AG04450 (cell line): Measurements from ENCODE around the gene MITF. TPM values are rescaled to one million over a fixed set of nuclear protein-coding genes. Genes with fewer than 3 reads are reported as not detected.

Source experiments
- CTCF ChIA-PET: fragments of 300-600, 350-600 bp; formaldehyde crosslinking; extraction: SDS; loops from one replicate; lab custom pipeline; 2022; ENCODE audit warnings: antibody characterized with exemption, inconsistent platforms; lab: Charles Lee
- POLR2A ChIA-PET: fragments of 350-600 bp; formaldehyde crosslinking; extraction: SDS; loops from one replicate; lab custom pipeline; 2021; ENCODE audit warnings: antibody characterized with exemption, inconsistent platforms; lab: Yijun Ruan, JAX
- DNase-seq: peaks from one replicate; pipeline ENCODE4 v3.0.0-alpha.2; 2011; ENCODE audit warnings: low read depth, low spot score
- H3K27ac ChIP-seq: one replicate; pipeline ENCODE4 v1.5.1; 2012; ENCODE audit warnings: low read depth, low read length, control low read depth
- H3K27me3 ChIP-seq: one replicate; pipeline ENCODE4 v1.6.0; 2012; ENCODE audit warnings: low read length; ENCODE audit not compliant: control insufficient read depth, insufficient read depth
- H3K4me3 ChIP-seq: 2 replicates; pipeline ENCODE4 v1.5.1; 2011; ENCODE audit warnings: mild to moderate bottlenecking, low read depth, low read length, control low read depth
- H3K9me3 ChIP-seq: 2 replicates; pipeline ENCODE4 v1.5.1; 2012; ENCODE audit warnings: low read length; ENCODE audit not compliant: control insufficient read depth, insufficient read depth
- CTCF ChIP-seq: IDR thresholded peaks from 2 replicates; pipeline ENCODE4 v1.5.1; 2011; ENCODE audit warnings: low read depth, low read length, control low read depth, inconsistent platforms
- polyA plus RNA-seq: library from polyadenylated mRNA; depleted of rRNA; stranded (reverse); fragments of >200 nt; gene quantifications from 2 replicates; pipeline ENCODE4 v1.2.3, GENCODE V29; 2011

Gene MITF
- polyA plus RNA-seq, 1 experiment: 32.2 TPM

- H3K4me3 ChIP-seq: no peak overlapping the region
- no peak for DNase-seq
- CTCF ChIA-PET: interaction anchor here (0.5 to 2.0 kb wide), 2 partner anchors 13 to 27 kb away, joined by 4 to 5 read pairs; no protein-coding TSS in a partner anchor
- no peaks in the 10 kb centered on the region; the same call in 1 of the 2 replicates for H3K9me3 ChIP-seq
- H3K27ac ChIP-seq: no peak overlapping the region
- H3K27me3 ChIP-seq: no peaks in the 10 kb centered on the region
- POLR2A ChIA-PET: no interaction called here
- TF ChIP-seq CTCF: no peak
Observed at GRCh38 chr3:69882560-69882959, 143.3 kb downstream of the MITF start.

- DNase-seq: no peak
- H3K27me3 ChIP-seq: no peaks in the 10 kb centered on the region
- TF ChIP-seq CTCF: no peak
- H3K4me3 ChIP-seq: no peak overlapping the region
- no peaks in the 10 kb centered on the region for H3K9me3 ChIP-seq
- ChIA-PET POLR2A (no interaction called here), CTCF (no interaction called here)
- H3K27ac ChIP-seq: no peak overlapping the region
Observed at GRCh38 chr3:69888040-69888942, 149.0 kb downstream of the MITF start.

GRCh38 chr3:69888943-69889315, 149.7 kb downstream of the MITF start:
- no peak overlapping the region for H3K27ac ChIP-seq
- no peaks in the 10 kb centered on the region for H3K9me3 ChIP-seq
- no peak overlapping the region for H3K4me3 ChIP-seq
- ChIA-PET CTCF (no interaction called here), POLR2A (no interaction called here)
- no peaks in the 10 kb centered on the region for H3K27me3 ChIP-seq
- DNase-seq: no peak
- no peak for TF ChIP-seq CTCF

GRCh38 chr3:69890084-69890483, 150.8 kb downstream of the MITF start:
- Histone ChIP-seq H3K9me3 (no peaks in the 10 kb centered on the region), H3K4me3 (no peak overlapping the region), H3K27me3 (no peaks in the 10 kb centered on the region), H3K27ac (no peak overlapping the region)
- ChIA-PET CTCF (interaction anchor here (1.9 kb wide), 1 partner anchor 34 kb away, joined by 4 read pairs; no protein-coding TSS in a partner anchor), POLR2A (no interaction called here)
- no peak for TF ChIP-seq CTCF
- no peak for DNase-seq

- Histone ChIP-seq H3K27me3 (no peaks in the 10 kb centered on the region), H3K27ac (no peak overlapping the region), H3K4me3 (no peak overlapping the region), H3K9me3 (no peaks in the 10 kb centered on the region)
- CTCF ChIA-PET: interaction anchor here (1.9 kb wide), 1 partner anchor 35 kb away, joined by 4 read pairs; no protein-coding TSS in a partner anchor
- POLR2A ChIA-PET: interaction anchor here (0.5 to 0.8 kb wide), 2 partner anchors 21 to 24 kb away, joined by 3 to 4 read pairs; no protein-coding TSS in a partner anchor
- TF ChIP-seq CTCF: no peak
- no peak for DNase-seq
Observed at GRCh38 chr3:69890691-69891090, 151.4 kb downstream of the MITF start.
